Measurements from ENCODE around the gene PTBP1. TPM values are rescaled to one million over a fixed set of nuclear protein-coding genes. Genes with fewer than 3 reads are reported as not detected.
"Not testable (repeated sequence)": the region's sequence is repeated elsewhere in the genome, so short reads cannot be mapped to it uniquely, and the experiment has no call there.

The PTBP1 gene
- polyA plus RNA-seq, 4 donors: 292 to 417 (median 389) TPM

- DNase-seq (ENCODE audit: low read depth in 4 of 4, low spot score in 3 of 4): no peak
These were observed 53.7 kb downstream of the PTBP1 start for GRCh38 chr19:850979-851335.

GRCh38 chr19:852136-853013, 55.1 kb downstream of the PTBP1 start, which contains the start of gene ELANE:
ELANE (plus strand) TSS chr19:852303; CDS start chr19:852329, 26 bp downstream.
- no peak for DNase-seq (ENCODE audit: low read depth in 4 of 4, low spot score in 3 of 4)

- DNase-seq (ENCODE audit: low read depth in 4 of 4, low spot score in 3 of 4): no peak
These were observed 55.8 kb downstream of the PTBP1 start for GRCh38 chr19:853014-853585.

GRCh38 chr19:853614-854220, 56.5 kb downstream of the PTBP1 start:
- DNase-seq (ENCODE audit: low read depth in 4 of 4, low spot score in 3 of 4): not testable (repeated sequence)

GRCh38 chr19:854549-854948, 57.3 kb downstream of the PTBP1 start:
- no peak for DNase-seq (ENCODE audit: low read depth in 4 of 4, low spot score in 3 of 4)

- no peak for DNase-seq (ENCODE audit: low read depth in 4 of 4, low spot score in 3 of 4)
These were observed 57.9 kb downstream of the PTBP1 start for GRCh38 chr19:855142-855541.

- no peak for DNase-seq (ENCODE audit: low read depth in 4 of 4, low spot score in 3 of 4)
These were observed 58.4 kb downstream of the PTBP1 start for GRCh38 chr19:855566-856120.

GRCh38 chr19:858284-858683, 61.0 kb downstream of the PTBP1 start:
- DNase-seq (ENCODE audit: low read depth in 4 of 4, low spot score in 3 of 4): no peak

- DNase-seq (ENCODE audit: low read depth in 4 of 4, low spot score in 3 of 4): no peak
These were observed 61.9 kb downstream of the PTBP1 start, which contains the start of gene CFD for GRCh38 chr19:858868-859843. CFD (plus strand) TSS chr19:859664; CDS start chr19:859690, 26 bp downstream.

- DNase-seq (ENCODE audit: low read depth in 4 of 4, low spot score in 3 of 4): no peak
These were observed 64.0 kb downstream of the PTBP1 start for GRCh38 chr19:861141-861755.

Other genes starting within 250 kb of the PTBP1 start
- gene BSG, start 224.9 kb upstream of the PTBP1 start, polyA plus RNA-seq (ENCODE audit: insufficient read length in 4 of 4): 100 to 1,000 TPM; 264 to 534 (median 410) TPM
- gene HCN2, start 207.6 kb upstream of the PTBP1 start, polyA plus RNA-seq (ENCODE audit: insufficient read length in 4 of 4): under 1 TPM; 0.19 to 0.74 (median 0.38) TPM
- gene POLRMT, start 163.9 kb upstream of the PTBP1 start, polyA plus RNA-seq (ENCODE audit: insufficient read length in 4 of 4): 10 to 100 TPM; 37.1 to 65.9 (median 53.1) TPM
- under 1 TPM; 0.11 to 0.55 (median 0.34) TPM for gene FGF22, start 157.6 kb upstream of the PTBP1 start, polyA plus RNA-seq (ENCODE audit: insufficient read length in 4 of 4)
- gene RNF126, start 134.2 kb upstream of the PTBP1 start, polyA plus RNA-seq (ENCODE audit: insufficient read length in 4 of 4): 10 to 100 TPM; 19.4 to 37.5 (median 20.5) TPM
- 10 to 100 TPM; 14.3 to 18.8 (median 17.7) TPM for gene FSTL3, start 121.1 kb upstream of the PTBP1 start, polyA plus RNA-seq (ENCODE audit: insufficient read length in 4 of 4)
- gene PRSS57, start 102.0 kb upstream of the PTBP1 start, polyA plus RNA-seq (ENCODE audit: insufficient read length in 4 of 4): under 1 TPM in 3 of 4 donors, not detected in 1; 0.22 to 0.46 (median 0.23) TPM
- 100 to 1,000 TPM in 1 of 4 donors, 10 to 100 TPM in 3; 63.6 to 111 (median 78.1) TPM for gene PALM, start 88.5 kb upstream of the PTBP1 start, polyA plus RNA-seq (ENCODE audit: insufficient read length in 4 of 4)
- 10 to 100 TPM in 1 of 4 donors, 1 to 10 TPM in 2, under 1 TPM in 1; 0.44 to 10.6 (median 6.8) TPM for gene MISP, start 46.3 kb upstream of the PTBP1 start, polyA plus RNA-seq (ENCODE audit: insufficient read length in 4 of 4)
- 10 to 100 TPM; 10.3 to 18.9 (median 11.4) TPM for gene PLPPR3, start 24.5 kb downstream of the PTBP1 start, polyA plus RNA-seq (ENCODE audit: insufficient read length in 4 of 4)
- gene AZU1, start 30.4 kb downstream of the PTBP1 start, polyA plus RNA-seq (ENCODE audit: insufficient read length in 4 of 4): 1 to 10 TPM in 2 of 4 donors, under 1 TPM in 2; 0.86 to 3.6 (median 1.1) TPM
- gene PRTN3, start 43.5 kb downstream of the PTBP1 start, polyA plus RNA-seq (ENCODE audit: insufficient read length in 4 of 4): 1 to 10 TPM in 2 of 4 donors, under 1 TPM in 2; 0.59 to 2.0 (median 1.0) TPM
- gene ELANE, start 54.9 kb downstream of the PTBP1 start, polyA plus RNA-seq (ENCODE audit: insufficient read length in 4 of 4): 1 to 10 TPM in 1 of 4 donors, under 1 TPM in 1, not detected in 2; 0.48 to 1.1 TPM
- 10 to 100 TPM in 1 of 4 donors, 1 to 10 TPM in 3; 2.3 to 12.9 (median 3.6) TPM for gene CFD, start 62.2 kb downstream of the PTBP1 start, polyA plus RNA-seq (ENCODE audit: insufficient read length in 4 of 4)
- gene MED16, start 95.7 kb downstream of the PTBP1 start, polyA plus RNA-seq (ENCODE audit: insufficient read length in 4 of 4): 10 to 100 TPM; 46.5 to 86.8 (median 53.7) TPM
- gene RNU6-9, start 96.0 kb downstream of the PTBP1 start, polyA plus RNA-seq (ENCODE audit: insufficient read length in 4 of 4): not detected
- gene R3HDM4, start 115.8 kb downstream of the PTBP1 start, polyA plus RNA-seq (ENCODE audit: insufficient read length in 4 of 4): 10 to 100 TPM; 39.3 to 61.2 (median 47.8) TPM
- gene KISS1R, start 119.9 kb downstream of the PTBP1 start, polyA plus RNA-seq (ENCODE audit: insufficient read length in 4 of 4): under 1 TPM; 0.20 to 0.98 (median 0.40) TPM
- 10 to 100 TPM; 13.2 to 35.9 (median 19.1) TPM for gene ARID3A, start 128.6 kb downstream of the PTBP1 start, polyA plus RNA-seq (ENCODE audit: insufficient read length in 4 of 4)
- gene WDR18, start 186.9 kb downstream of the PTBP1 start, polyA plus RNA-seq (ENCODE audit: insufficient read length in 4 of 4): 10 to 100 TPM; 24.4 to 55.7 (median 38.7) TPM
- 1 to 10 TPM in 1 of 4 donors, under 1 TPM in 3; 0.33 to 1.4 (median 0.69) TPM for gene GRIN3B, start 203.0 kb downstream of the PTBP1 start, polyA plus RNA-seq (ENCODE audit: insufficient read length in 4 of 4)
- 100 to 1,000 TPM in 1 of 4 donors, 10 to 100 TPM in 3; 88.4 to 138 (median 98.9) TPM for gene TMEM259, start 223.7 kb downstream of the PTBP1 start, polyA plus RNA-seq (ENCODE audit: insufficient read length in 4 of 4)
- not detected for gene RNU6-2, start 224.1 kb downstream of the PTBP1 start, polyA plus RNA-seq (ENCODE audit: insufficient read length in 4 of 4)
- 100 to 1,000 TPM; 171 to 188 (median 182) TPM for gene CNN2, start 229.2 kb downstream of the PTBP1 start, polyA plus RNA-seq (ENCODE audit: insufficient read length in 4 of 4)
- 10 to 100 TPM in 1 of 4 donors, 1 to 10 TPM in 3; 2.7 to 10.6 (median 7.7) TPM for gene ABCA7, start 242.7 kb downstream of the PTBP1 start, polyA plus RNA-seq (ENCODE audit: insufficient read length in 4 of 4)